Kidney (tissue), 14 donors: Measurements from ENCODE around the gene COPS3. TPM values are rescaled to one million over a fixed set of nuclear protein-coding genes. Genes with fewer than 3 reads are reported as not detected.

Source experiments
- DNase-seq, 5 donors: peaks; one replicate each; pipeline ENCODE4 v3.0.0-alpha.2; 2013 to 2020
- FAIRE-seq: peaks from 2 replicates; lab custom pipeline; 2012; peaks lifted over from hg19 to GRCh38; lab: Jason Lieb, UNC
- H3K27ac ChIP-seq, 2 donors: one replicate each; pipeline ENCODE4 v1.7.0; 2013; ENCODE audit warnings: low read depth in 2 of 2, low read length in 2 of 2, inconsistent platforms in 1 of 2
- H3K27me3 ChIP-seq: one replicate; pipeline ENCODE4 v1.7.1; 2013; ENCODE audit warnings: low read length, inconsistent platforms; ENCODE audit not compliant: control insufficient read depth, insufficient read depth
- H3K36me3 ChIP-seq, 3 donors: one replicate each; pipeline versions ENCODE4 v1.7.0 to v1.7.1; 2013; ENCODE audit warnings: low read length in 3 of 3, control low read depth in 1 of 3, inconsistent platforms in 1 of 3; ENCODE audit not compliant: insufficient read depth in 3 of 3, control insufficient read depth in 2 of 3
- H3K4me1 ChIP-seq, 3 donors: one replicate each; pipeline versions ENCODE4 v1.7.0 to v1.7.1; 2013; ENCODE audit warnings: low read length in 3 of 3, inconsistent platforms in 1 of 3, low read depth in 1 of 3; ENCODE audit not compliant: control insufficient read depth in 2 of 3, insufficient read depth in 2 of 3
- H3K4me3 ChIP-seq, 3 donors: one replicate each; pipeline versions ENCODE4 v1.7.0 to v1.8.1; 2013; ENCODE audit warnings: low read length in 3 of 3, control low read depth in 1 of 3, inconsistent platforms in 1 of 3
- H3K9ac ChIP-seq, 3 donors: one replicate each; pipeline versions ENCODE4 v1.7.0 to v1.7.1; 2013; ENCODE audit warnings: low read length in 3 of 3, control low read depth in 1 of 3, inconsistent platforms in 1 of 3
- H3K9me3 ChIP-seq, 3 donors: one replicate each; pipeline versions ENCODE4 v1.7.0 to v1.7.1; 2013; ENCODE audit warnings: low read length in 3 of 3, control low read depth in 1 of 3, inconsistent platforms in 1 of 3; ENCODE audit not compliant: control insufficient read depth in 2 of 3, insufficient read depth in 1 of 3
- intact Hi-C: fragments of 100-400 bp; cut with DNase I; formaldehyde crosslinking; loops from one replicate; pipeline ENCODE4 v1.11.1; 2022
- polyA plus RNA-seq: library from polyadenylated mRNA; stranded (reverse); fragments of 350-450 nt; fragmentation: Illumina TruSeq; extraction: RNeasy Lipid Tissue Mini Kit (QIAGEN cat#74804); gene quantifications from one replicate; pipeline ENCODE4 v1.2.3, GENCODE V29; 2014; ENCODE audit warnings: low read depth, low replicate concordance; ENCODE audit not compliant: insufficient read depth
- total RNA-seq: library from RNA; stranded (reverse); fragmentation: NEBNext Ultra II Directional; extraction: Animal tissue kit (Norgen Biotek cat#: 25700); gene quantifications from one replicate; pipeline ENCODE4 v1.2.1, GENCODE V29; 2021
- TF ChIP-seq, protein P1 (sequence below): IDR thresholded peaks from 3 replicates; pipeline ENCODE4 v1.5.1; 2012; ENCODE audit warnings: mild to moderate bottlenecking, moderate library complexity, borderline replicate concordance; ENCODE audit not compliant: insufficient read depth; ENCODE audit errors: extremely low read depth
- donor health status: control.
- donor health status: control.
- donor health status: control.
- donor health status: control.
- donor health status: control.
- donor health status: DM: yes; HTN: yes; CAD: no.
- donor health status: Normal renal cell carcinoma (clear cell type).

The COPS3 gene
- total and polyA plus RNA-seq, 2 donors from 2014 or later, result 46.9 to 48.1 TPM

DNA sequence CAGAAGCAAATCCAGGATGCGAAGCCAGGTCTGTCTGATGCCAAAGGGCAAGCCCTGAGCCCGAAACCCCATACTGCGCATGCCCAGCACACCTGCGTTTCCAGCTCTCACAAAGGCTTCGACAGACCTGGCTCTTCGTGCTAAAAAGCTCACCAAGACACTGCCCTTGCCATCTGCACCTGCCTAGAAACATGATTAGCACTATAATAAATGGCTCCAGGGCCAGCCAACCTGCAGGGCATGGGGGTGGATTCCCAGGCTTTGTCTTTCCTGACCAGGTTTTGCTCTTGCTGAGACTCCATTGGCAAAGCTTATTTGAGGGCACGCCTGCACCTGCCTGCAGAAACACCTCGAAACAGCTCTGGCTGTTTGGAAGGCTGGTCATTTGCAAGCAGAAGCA is 60.5 kb downstream of the COPS3 start:
- no peak for FAIRE-seq
- Histone ChIP-seq H3K9ac (no peak overlapping the region), H3K4me3 (no peak overlapping the region), H3K36me3 (peaks cover 2 to 84% (median 69%) of the 10 kb centered on the region in 3 donors), H3K4me1 (no peaks in the 10 kb centered on the region), H3K27ac (no peak overlapping the region), H3K27me3 (no peaks in the 10 kb centered on the region), H3K9me3 (no peaks in the 10 kb centered on the region)
- TF ChIP-seq, protein P1, sequence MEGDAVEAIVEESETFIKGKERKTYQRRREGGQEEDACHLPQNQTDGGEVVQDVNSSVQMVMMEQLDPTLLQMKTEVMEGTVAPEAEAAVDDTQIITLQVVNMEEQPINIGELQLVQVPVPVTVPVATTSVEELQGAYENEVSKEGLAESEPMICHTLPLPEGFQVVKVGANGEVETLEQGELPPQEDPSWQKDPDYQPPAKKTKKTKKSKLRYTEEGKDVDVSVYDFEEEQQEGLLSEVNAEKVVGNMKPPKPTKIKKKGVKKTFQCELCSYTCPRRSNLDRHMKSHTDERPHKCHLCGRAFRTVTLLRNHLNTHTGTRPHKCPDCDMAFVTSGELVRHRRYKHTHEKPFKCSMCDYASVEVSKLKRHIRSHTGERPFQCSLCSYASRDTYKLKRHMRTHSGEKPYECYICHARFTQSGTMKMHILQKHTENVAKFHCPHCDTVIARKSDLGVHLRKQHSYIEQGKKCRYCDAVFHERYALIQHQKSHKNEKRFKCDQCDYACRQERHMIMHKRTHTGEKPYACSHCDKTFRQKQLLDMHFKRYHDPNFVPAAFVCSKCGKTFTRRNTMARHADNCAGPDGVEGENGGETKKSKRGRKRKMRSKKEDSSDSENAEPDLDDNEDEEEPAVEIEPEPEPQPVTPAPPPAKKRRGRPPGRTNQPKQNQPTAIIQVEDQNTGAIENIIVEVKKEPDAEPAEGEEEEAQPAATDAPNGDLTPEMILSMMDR, result no peak
- intact Hi-C loops, result no loop called here
- DNase-seq, result peak in 1 of 5 donors; percentile 43

GRCh38 chr17:17217995-17218394 is 63.1 kb downstream of the COPS3 start:
- Histone ChIP-seq H3K36me3 (peaks cover 0 to 78% (median 56%) of the 10 kb centered on the region in 3 donors), H3K27me3 (no peaks in the 10 kb centered on the region), H3K9ac (no peak overlapping the region), H3K4me1 (no peaks in the 10 kb centered on the region), H3K4me3 (no peak overlapping the region), H3K27ac (no peak overlapping the region), H3K9me3 (no peaks in the 10 kb centered on the region)
- no peak for FAIRE-seq
- TF ChIP-seq, protein P1, result no peak
- DNase-seq, result no peak
- intact Hi-C loops, result no loop called here

- no peaks in the 10 kb centered on the region for H3K27me3 ChIP-seq
- peaks cover 0 to 73% (median 51%) of the 10 kb centered on the region in 3 donors for H3K36me3 ChIP-seq
- no peaks in the 10 kb centered on the region for H3K4me1 ChIP-seq
- DNase-seq (no peak), FAIRE-seq (no peak)
- intact Hi-C loops, result no loop called here
- no peaks in the 10 kb centered on the region for H3K9me3 ChIP-seq
- no peak overlapping the region for H3K4me3 ChIP-seq
- H3K9ac ChIP-seq, result no peak overlapping the region
- no peak overlapping the region for H3K27ac ChIP-seq
- TF ChIP-seq, protein P1, result no peak
Observed at GRCh38 chr17:17216776-17217175, 64.3 kb downstream of the COPS3 start.

DNA sequence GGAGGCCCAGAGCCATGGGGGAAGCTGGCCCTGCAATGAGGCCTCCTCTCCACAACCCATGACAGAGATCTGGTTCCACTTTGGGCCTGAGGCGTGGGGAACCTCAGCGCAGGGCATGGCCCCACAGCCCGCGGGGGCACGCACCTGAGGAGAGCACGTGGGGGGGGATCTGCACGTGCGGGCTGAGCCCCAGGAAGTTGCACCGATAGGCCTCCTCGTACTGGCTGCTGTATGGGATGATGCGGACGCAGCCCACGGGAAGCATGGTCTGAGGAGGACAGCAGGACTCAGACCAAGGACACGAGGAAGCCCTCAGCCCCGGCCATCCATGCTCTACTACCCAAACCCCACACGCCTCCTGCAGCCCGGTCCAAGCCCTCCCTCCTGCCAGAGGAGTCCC is 64.8 kb downstream of the COPS3 start:
- DNase-seq (peak in 1 of 5 donors; percentile 48), FAIRE-seq (no peak)
- no peak overlapping the region for H3K4me3 ChIP-seq
- no peaks in the 10 kb centered on the region for H3K27me3 ChIP-seq
- H3K27ac ChIP-seq, result no peak overlapping the region
- H3K9ac ChIP-seq, result no peak overlapping the region
- no peaks in the 10 kb centered on the region for H3K4me1 ChIP-seq
- H3K36me3 ChIP-seq, result peaks cover 0 to 69% (median 48%) of the 10 kb centered on the region in 3 donors
- no peaks in the 10 kb centered on the region for H3K9me3 ChIP-seq
- intact Hi-C loops, result no loop called here
- TF ChIP-seq, protein P1, result no peak
